IMR-90 (cell line): ENCODE measurements around the gene THSD7B. TPM values are rescaled to one million over a fixed set of nuclear protein-coding genes. Genes with fewer than 3 reads are reported as not detected.

Experiments
- ATAC-seq: fragments of 200-7000 bp; cut with Tn5 transposase; 2 replicates; pipeline ENCODE4 v1.9.1; 2020; ENCODE audit warnings: low read depth, mild to moderate bottlenecking, moderate library complexity
- BruUV-seq: library from RNA; stranded (reverse); fragments of 400-500 nt; replicated peaks from 2 replicates; lab custom pipeline; 2021; lab: Mats Ljungman, UMichigan
- CTCF ChIA-PET: fragments of 300-600 bp; formaldehyde crosslinking; extraction: SDS; loops from one replicate; lab custom pipeline; 2021; ENCODE audit warnings: antibody characterized with exemption; lab: Yijun Ruan, JAX
- POLR2A ChIA-PET: fragments of 300-600 bp; sonication (Branson Sonifier 250); formaldehyde crosslinking; loops from one replicate; lab custom pipeline; 2022; ENCODE audit warnings: antibody characterized with exemption; ENCODE audit not compliant: unreplicated experiment; lab: Charles Lee
- DNase-seq: peaks from one replicate; pipeline ENCODE4 v3.0.0; 2013
- H2AFZ ChIP-seq: replicated peaks from 2 replicates; pipeline ENCODE3; 2013; ENCODE audit warnings: low read length, mild to moderate bottlenecking; ENCODE audit not compliant: poor library complexity
- H2AK5ac ChIP-seq: 2 replicates; pipeline ENCODE4 v1.6.1; 2013; ENCODE audit warnings: low read depth, low read length, inconsistent platforms
- H2AK9ac ChIP-seq: replicated peaks from 2 replicates; pipeline ENCODE3; 2013; ENCODE audit warnings: mild to moderate bottlenecking, low read depth, low read length, moderate library complexity; ENCODE audit not compliant: poor library complexity
- H2BK120ac ChIP-seq: 2 replicates; pipeline ENCODE4 v1.6.1; 2013; ENCODE audit warnings: low read depth, low read length, inconsistent platforms
- H2BK15ac ChIP-seq: 3 replicates; pipeline ENCODE4 v1.6.1; 2013; ENCODE audit warnings: low read depth, low read length, inconsistent platforms
- H2BK20ac ChIP-seq: 2 replicates; pipeline ENCODE4 v1.6.1; 2013; ENCODE audit warnings: low read depth, mild to moderate bottlenecking, inconsistent platforms, low read length, moderate library complexity
- H2BK5ac ChIP-seq: 2 replicates; pipeline ENCODE4 v1.6.1; 2013; ENCODE audit warnings: mild to moderate bottlenecking, low read depth, low read length, inconsistent platforms; ENCODE audit not compliant: poor library complexity, severe bottlenecking
- H3K14ac ChIP-seq: replicated peaks from 2 replicates; pipeline ENCODE4 v1.6.1; 2013; ENCODE audit warnings: low read depth, low read length, inconsistent platforms
- H3K18ac ChIP-seq: 2 replicates; pipeline ENCODE4 v1.6.1; 2013; ENCODE audit warnings: low read depth, low read length, control low read depth
- H3K23ac ChIP-seq: 2 replicates; pipeline ENCODE4 v1.6.1; 2013; ENCODE audit warnings: low read depth, low read length, inconsistent platforms
- H3K27ac ChIP-seq: 2 replicates; pipeline ENCODE4 v1.5.1; 2013; ENCODE audit warnings: mild to moderate bottlenecking, control low read depth, low read length; ENCODE audit not compliant: insufficient read depth
- H3K27me3 ChIP-seq: 2 replicates; pipeline ENCODE4 v1.6.1; 2013; ENCODE audit warnings: low read length; ENCODE audit not compliant: control insufficient read depth, insufficient read depth
- H3K36me3 ChIP-seq: 2 replicates; pipeline ENCODE4 v1.6.1; 2013; ENCODE audit warnings: low read length, mixed read lengths; ENCODE audit not compliant: control insufficient read depth, insufficient read depth
- H3K4ac ChIP-seq: 2 replicates; pipeline ENCODE4 v1.6.1; 2013; ENCODE audit warnings: low read depth, low read length, inconsistent platforms
- H3K4me1 ChIP-seq: 2 replicates; pipeline ENCODE4 v1.6.1; 2013; ENCODE audit warnings: low read length, mixed read lengths; ENCODE audit not compliant: control insufficient read depth, insufficient read depth
- H3K4me2 ChIP-seq: 2 replicates; pipeline ENCODE4 v1.6.1; 2013; ENCODE audit warnings: low read depth, mild to moderate bottlenecking, control low read depth, low read length, moderate library complexity
- H3K4me3 ChIP-seq: 2 replicates; pipeline ENCODE4 v1.5.1; 2013; ENCODE audit warnings: low read depth, mild to moderate bottlenecking, control low read depth, low read length, moderate library complexity; ENCODE audit not compliant: insufficient read depth
- H3K56ac ChIP-seq: 2 replicates; pipeline ENCODE4 v1.6.1; 2013; ENCODE audit warnings: low read length, inconsistent platforms; ENCODE audit not compliant: insufficient read depth; ENCODE audit errors: extremely low read depth
- H3K79me1 ChIP-seq, 2 experiments: 2 replicates each; pipeline ENCODE4 v1.6.1; 2013; ENCODE audit warnings: low read length in 2 of 2, inconsistent platforms in 1 of 2, low read depth in 1 of 2
- H3K9ac ChIP-seq: 2 replicates; pipeline ENCODE4 v1.6.1; 2013; ENCODE audit warnings: low read depth, low read length, control low read depth
- H3K9me1 ChIP-seq: 2 replicates; pipeline ENCODE4 v1.6.1; 2013; ENCODE audit warnings: low read length, inconsistent platforms; ENCODE audit not compliant: insufficient read depth
- H3K9me3 ChIP-seq: 2 replicates; pipeline ENCODE4 v1.6.1; 2013; ENCODE audit warnings: low read length; ENCODE audit not compliant: control insufficient read depth, insufficient read depth
- H4K20me1 ChIP-seq: 2 replicates; pipeline ENCODE4 v1.6.1; 2013; ENCODE audit warnings: low read length, inconsistent platforms; ENCODE audit not compliant: insufficient read depth
- H4K5ac ChIP-seq: 2 replicates; pipeline ENCODE4 v1.6.1; 2013; ENCODE audit warnings: mild to moderate bottlenecking, low read depth, low read length, control low read depth
- H4K8ac ChIP-seq, 2 experiments: 2 replicates each; pipeline ENCODE4 v1.6.1; 2013; ENCODE audit warnings: low read depth in 2 of 2, low read length in 2 of 2, control low read depth in 1 of 2, inconsistent platforms in 1 of 2
- H4K91ac ChIP-seq: 2 replicates; pipeline ENCODE4 v1.6.1; 2013; ENCODE audit warnings: low read depth, low read length, inconsistent platforms; ENCODE audit not compliant: insufficient read depth
- BHLHE40 ChIP-seq: fragments of 150-350 bp; IDR thresholded peaks from 2 replicates; pipeline ENCODE4 v1.6.1; 2016; ENCODE audit warnings: mild to moderate bottlenecking, low read depth, low read length
- FOS ChIP-seq: fragments of 150-350 bp; IDR thresholded peaks from 2 replicates; pipeline ENCODE4 v1.6.1; 2016; ENCODE audit warnings: low read depth, low read length
- MXI1 ChIP-seq: IDR thresholded peaks from 2 replicates; pipeline ENCODE4 v1.6.1; 2012; ENCODE audit warnings: low read depth, mild to moderate bottlenecking, low read length, moderate library complexity, borderline replicate concordance
- WGBS, 2 experiments: methylation state at CpG; one replicate each; pipeline versions ENCODE4 v1.1.5 to v1.1.7; 2013; ENCODE audit warnings: missing lambda C conversion rate in 2 of 2; ENCODE audit not compliant: insufficient read length in 1 of 2; ENCODE audit errors: extremely low coverage in 2 of 2; 5-methylcytosine and 5-hydroxymethylcytosine counted together
- dilution Hi-C: fragments of 300-500 bp; cut with HindIII; formaldehyde crosslinking; loops from one replicate; pipeline ENCODE4 v1.14.3; 2018; ENCODE audit warnings: low sequenced_read_pairs; ENCODE audit not compliant: unreplicated experiment
- in situ Hi-C: fragments of 300-500 bp; cut with MboI; formaldehyde crosslinking; loops from 3 replicates; pipeline ENCODE4 v1.14.3; 2019; ENCODE audit warnings: low sequenced_read_pairs, inconsistent platforms, mixed read lengths
- intact Hi-C: fragments of 100-400 bp; cut with micrococcal nuclease; formaldehyde crosslinking; loops from 2 replicates; pipeline ENCODE4 v1.10.0; 2022
- polyA plus RNA-seq, 3 experiments: library from polyadenylated mRNA; depleted of rRNA; stranded (reverse); fragments of >200 nt; gene quantifications; 2 replicates each; pipeline ENCODE4 v1.2.3, GENCODE V29; 2012; ENCODE audit warnings: low replicate concordance in 1 of 3
- total RNA-seq: library from RNA; depleted of rRNA; stranded (reverse); fragments of >200 nt; gene quantifications from 2 replicates; pipeline ENCODE4 v1.2.3, GENCODE V29; 2012

Gene THSD7B
- total and polyA plus RNA-seq, 2 of the 4 experiments (the other 2 are of a cell fraction), result not detected

DNA sequence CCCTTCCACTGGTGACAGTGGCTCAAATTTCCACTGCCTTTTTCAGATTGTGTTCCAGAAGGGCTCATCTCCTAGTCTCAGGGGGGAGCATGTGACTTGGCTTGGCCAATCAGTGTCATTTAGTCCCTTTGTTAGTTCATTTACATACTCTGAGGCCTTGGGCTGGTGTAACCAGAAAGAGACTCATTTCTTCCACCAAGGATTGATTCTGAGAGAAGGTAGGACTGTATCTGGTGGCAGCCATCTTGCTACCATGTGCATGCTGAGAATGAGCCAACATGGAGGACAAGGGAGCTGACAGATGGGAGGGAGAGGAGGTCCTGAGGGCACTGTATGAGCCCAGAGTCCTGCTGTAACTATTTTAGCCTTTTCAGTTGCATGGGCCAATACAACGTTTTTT, 191.7 kb downstream of the THSD7B start:
- Histone ChIP-seq H3K18ac (no peak overlapping the region), H3K4me3 (no peak overlapping the region), H3K9ac (no peak overlapping the region), H4K8ac (no peak overlapping the region), H3K9me1 (no peaks in the 10 kb centered on the region), H2AK5ac (no peak overlapping the region), H3K14ac (no peak overlapping the region), H3K4ac (no peak overlapping the region), H2BK5ac (no peak overlapping the region), H3K4me2 (no peak overlapping the region), H3K4me1 (no peaks in the 10 kb centered on the region), H2BK120ac (no peak overlapping the region), H2BK20ac (no peak overlapping the region), H3K9me3 (peaks cover 9% of the 10 kb centered on the region), H3K27ac (no peak overlapping the region), H2AFZ (no peak overlapping the region), H2AK9ac (no peak overlapping the region), H3K36me3 (no peaks in the 10 kb centered on the region), H2BK15ac (no peak overlapping the region), H3K56ac (no peak overlapping the region), H4K91ac (no peak overlapping the region), H4K5ac (no peak overlapping the region), H3K79me1 (no peaks in the 10 kb centered on the region), H3K27me3 (no peaks in the 10 kb centered on the region), H3K23ac (no peak overlapping the region), H4K20me1 (no peaks in the 10 kb centered on the region)
- TF ChIP-seq MXI1, result no peak
- TF ChIP-seq BHLHE40, result no peak
- TF ChIP-seq FOS, result no peak
- no CpG with 5 or more reads among the region's 1 CpG for WGBS, 2 experiments
- in situ Hi-C loops (no loop called here), dilution Hi-C loops (no loop called here), intact Hi-C loops (no loop called here)
- POLR2A ChIA-PET, result no interaction called here
- ATAC-seq, result no peak
- no peak for DNase-seq
- CTCF ChIA-PET, result no interaction called here
- no TSS peak for BruUV-seq
